GM18868 (cell line): ENCODE results near the gene DCX.

Experiments used
- ATAC-seq: cut with Tn5 transposase; IDR thresholded peaks from one replicate; pipeline ENCODE4 v1.9.1; 2021; ENCODE audit warnings: mild to moderate bottlenecking, moderate library complexity; ENCODE audit not compliant: unreplicated experiment

DCX gene

DNA sequence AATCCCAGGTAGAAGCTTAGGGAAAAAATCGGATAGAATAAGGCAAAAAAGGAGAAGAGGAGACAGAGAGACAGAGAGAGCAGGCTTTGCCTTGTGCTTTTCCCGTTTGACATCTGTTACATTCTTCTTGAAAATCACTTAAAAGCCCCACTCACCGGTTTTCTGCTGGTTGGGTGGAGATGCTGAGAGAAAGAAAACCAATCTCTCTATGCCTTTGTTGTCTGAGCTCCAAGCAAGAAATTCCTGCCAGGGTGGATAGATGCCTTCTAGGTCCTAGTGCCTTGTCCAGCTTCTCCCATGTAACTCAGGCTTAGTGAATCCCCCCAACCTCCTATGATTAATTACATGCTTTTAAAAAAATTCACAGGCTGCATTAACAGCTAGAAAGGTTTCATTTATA is at the start of gene DCX:
Gene DCX (minus strand): TSS at position 210 of the 400 bp plus-strand sequence. CDS start 1,794 bp downstream, outside the sequence.
- ATAC-seq = no peak

DNA sequence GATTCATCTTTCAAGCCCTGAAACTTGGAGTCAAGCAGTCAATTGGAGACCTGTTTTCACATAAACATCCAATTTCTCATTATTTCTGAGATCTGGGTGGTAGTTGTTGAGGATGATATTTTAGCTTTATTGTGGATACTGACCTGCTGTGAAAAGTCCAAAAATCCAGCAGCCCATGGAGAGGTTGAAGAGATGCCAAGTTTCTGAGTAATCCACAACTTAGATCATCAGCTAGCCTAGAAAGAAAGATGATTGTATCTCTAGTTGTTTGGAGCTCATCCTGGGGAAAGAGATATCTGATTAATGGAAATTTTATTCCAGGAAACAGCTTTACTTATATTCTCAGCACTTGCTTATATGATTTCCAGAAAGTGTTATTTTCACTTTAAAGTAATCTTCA is 48.6 kb upstream of the DCX start:
- no peak for ATAC-seq

DNA sequence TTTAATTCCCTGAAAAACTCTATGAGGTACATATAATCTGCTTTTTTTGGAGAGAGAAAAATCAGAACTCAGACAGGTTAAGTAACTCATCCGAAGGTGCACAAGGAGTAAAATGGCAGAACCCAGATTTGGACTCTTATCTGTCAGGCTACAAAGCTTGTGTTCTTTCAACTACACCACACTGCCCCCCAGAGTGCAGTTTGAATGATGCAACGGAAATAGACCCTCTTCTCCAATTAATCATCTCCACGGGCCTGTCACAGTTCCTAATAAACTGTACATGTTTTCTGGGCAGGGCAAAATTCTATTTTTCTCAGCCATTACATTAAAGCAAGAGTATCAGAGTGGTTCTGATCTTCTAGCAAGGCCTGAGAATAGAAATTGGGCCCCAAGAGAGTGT is 35.3 kb upstream of the DCX start:
- ATAC-seq = peak; percentile 84

DNA sequence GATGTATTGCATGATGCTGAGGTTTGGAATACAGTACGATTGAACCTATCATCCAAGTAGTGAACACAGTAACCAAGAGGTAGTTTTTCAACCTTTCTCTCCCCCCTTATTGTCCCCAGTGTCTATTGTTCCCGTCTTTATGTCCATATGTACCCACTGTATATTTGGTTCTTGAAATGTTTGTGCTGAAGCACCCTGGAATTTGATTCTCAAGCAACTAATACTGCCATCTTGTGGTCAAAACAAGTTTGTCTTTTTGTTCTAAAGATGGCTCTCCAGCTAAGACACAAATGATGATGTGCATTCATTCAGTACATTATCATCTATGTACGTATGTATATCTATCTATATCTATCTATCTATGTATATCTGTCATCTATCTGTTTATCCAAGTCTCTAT is 33.5 kb upstream of the DCX start:
- ATAC-seq = peak; percentile 81

DNA sequence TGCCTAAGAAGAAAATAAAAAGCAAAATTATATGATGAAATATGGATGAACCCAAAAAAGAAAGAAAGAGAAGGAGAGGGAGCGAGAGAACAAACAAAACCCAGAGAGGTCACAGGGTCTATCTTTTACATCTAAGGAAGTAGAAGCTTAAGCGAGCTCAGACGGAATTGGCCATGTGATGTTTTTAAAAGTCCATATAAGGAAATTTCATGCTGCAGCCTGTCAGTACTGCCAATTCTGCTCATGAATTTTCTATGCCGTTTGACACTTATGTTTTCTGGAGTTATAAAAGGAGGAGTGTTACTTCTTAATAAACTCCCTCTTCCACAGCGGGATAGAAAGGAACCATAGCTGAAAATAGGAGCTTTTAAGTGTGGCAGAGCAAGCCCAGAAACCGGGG is 32.9 kb upstream of the DCX start:
- no peak for ATAC-seq

DNA sequence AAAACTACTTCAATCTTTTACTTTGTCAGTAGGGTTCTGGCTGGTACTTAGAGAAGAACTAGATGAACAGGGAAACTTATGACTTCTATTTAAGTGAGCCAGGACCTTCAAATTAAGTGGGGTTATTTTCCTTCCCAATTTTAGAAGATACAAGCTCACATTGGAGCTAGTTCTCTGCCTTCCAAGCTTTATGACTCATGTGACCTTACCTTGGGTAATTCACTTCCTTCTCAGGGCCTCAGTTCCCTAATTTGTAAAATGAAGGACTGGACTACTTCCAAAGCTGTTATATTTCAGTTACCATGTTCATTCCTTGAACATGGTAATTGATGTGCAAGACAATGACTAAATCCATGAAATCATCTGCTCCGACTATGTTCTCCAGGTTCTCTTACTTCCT is 32.0 kb upstream of the DCX start:
- no peak for ATAC-seq

DNA sequence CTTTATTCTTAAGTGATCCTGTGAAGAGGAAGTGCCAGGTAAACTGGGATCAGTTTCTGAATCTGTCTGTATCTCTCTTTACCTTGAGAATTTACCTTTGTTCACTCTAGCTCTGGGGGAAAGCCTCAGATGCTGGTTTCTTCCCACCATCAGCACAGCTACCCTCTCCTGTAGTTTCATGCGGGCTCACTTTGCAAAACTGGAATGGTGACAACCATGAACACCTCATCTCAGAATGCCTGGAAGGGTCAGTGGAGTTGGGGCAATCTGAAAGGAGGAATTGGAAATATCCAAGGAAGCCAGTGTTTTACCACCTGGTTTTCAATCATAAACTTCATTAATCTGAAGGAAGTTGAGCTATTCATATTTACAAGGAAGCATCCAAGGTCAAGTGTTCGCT is 30.8 kb upstream of the DCX start:
- no peak for ATAC-seq

DNA sequence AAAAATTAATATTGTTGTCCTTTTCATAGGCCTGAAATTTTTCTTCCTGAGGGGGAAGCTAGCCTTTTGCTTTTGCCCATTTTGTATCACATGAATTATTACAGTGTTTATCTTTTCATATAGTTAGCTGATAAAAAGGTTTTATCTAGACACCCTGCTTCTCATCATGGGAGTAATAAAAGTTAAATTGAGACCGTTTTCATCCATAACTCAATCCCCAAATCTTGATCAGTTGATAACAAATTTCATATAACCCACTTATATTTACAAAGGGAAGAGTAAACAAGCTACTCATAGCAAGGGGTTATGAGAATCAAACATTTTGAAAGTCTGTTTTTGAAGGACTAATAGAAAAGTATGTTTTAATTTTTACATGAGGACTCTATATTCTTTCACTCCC is 23.5 kb upstream of the DCX start:
- no peak for ATAC-seq

DNA sequence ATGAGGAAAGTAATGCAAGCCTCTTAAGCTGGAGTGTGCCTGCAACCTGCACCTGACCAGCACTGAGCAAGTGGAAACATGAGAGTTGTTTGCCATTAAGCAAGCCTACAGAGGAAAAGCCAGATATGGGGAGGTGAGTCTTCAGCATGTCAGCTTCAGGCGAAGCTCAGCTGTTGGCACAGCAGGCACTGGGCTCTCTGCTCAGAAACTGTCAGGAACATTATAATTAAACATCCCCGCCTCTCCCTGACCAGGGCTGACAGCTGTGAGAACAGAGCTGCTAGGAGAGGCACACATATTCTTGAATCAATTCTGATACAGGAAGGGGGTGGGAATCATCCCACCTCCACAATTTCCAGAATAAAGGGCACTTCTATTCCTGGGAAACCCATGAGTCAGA is 19.0 kb upstream of the DCX start:
- no peak for ATAC-seq

DNA sequence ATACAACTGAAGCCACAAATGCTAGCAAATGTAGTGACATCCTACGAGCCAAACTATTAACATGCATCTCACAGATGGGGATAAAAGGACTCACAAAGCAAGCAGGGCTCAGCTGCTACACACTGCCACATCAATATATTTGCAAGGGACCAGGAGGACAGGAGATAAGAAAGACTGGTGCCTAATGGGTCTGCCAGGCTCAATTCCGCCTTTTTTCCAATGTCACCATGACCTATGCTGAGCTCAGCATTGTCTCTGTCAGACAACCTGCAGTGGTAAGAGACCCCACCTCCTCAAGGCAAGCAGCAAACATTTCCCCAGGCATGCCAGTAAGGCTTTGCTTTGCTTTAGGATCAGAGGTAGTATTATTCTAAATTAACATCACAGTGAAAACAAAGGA is 435 bp downstream of the DCX start:
- ATAC-seq = no peak

DNA sequence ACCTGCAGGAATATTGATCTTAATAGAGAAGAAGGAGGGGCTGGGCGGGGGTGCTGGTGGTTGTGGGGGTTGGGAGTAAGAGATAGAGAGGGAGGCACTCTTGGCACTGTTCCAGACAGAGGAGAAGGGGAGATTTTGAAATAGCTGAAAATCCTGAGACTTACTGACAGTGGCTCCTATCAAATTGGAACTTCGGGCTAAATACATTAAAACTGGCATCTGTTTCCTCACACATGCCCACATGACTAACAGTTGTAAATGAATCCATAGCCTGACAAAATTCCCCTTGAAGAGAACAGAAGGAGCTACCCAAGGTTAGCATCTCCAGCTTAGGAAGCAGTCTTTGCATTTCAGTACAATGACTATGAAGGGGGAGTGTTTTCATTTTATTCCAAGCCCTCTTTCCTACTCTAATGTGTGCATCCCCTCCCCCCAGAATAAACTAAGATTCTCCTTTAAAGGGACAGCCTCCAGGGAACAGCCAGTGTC is 1.4 kb downstream of the DCX start:
- no peak for ATAC-seq

DNA sequence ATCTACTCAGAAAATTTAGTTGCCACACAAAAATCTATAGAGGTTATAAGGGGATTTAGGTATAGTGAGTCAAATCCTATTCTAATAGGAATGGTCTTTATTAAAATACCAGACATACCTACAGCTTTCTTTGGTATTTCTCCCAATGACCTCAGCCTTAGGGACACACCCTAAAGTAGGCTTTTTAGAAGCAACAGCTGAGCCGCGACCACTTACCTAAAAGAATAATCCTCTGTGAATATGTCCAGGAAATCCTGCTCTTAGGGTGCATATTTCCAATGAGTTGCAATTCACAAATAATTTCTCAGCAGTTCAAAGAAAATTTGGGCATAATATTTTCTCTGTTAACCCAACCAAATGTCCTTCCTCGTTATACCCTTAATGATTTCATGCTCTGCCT is 2.7 kb downstream of the DCX start:
- no peak for ATAC-seq

DNA sequence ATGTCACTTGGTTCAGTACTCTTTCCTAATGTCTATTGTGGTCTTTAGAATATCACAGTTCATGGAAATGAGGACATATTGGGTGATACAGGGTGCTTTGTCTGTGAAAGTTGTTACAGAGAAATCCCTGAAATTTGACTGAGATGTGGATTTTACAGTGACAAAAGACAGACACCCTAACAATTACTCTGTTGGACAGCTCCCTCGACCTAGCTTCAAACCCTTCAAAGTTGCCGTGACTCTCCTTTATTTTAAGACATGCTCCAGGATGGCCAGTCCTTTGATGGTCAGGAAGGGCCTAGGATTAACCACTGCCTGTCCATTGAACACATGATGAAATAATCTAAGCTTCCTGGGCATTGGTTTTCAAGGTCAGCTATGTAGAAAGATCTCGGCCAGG is 4.0 kb downstream of the DCX start:
- no peak for ATAC-seq

DNA sequence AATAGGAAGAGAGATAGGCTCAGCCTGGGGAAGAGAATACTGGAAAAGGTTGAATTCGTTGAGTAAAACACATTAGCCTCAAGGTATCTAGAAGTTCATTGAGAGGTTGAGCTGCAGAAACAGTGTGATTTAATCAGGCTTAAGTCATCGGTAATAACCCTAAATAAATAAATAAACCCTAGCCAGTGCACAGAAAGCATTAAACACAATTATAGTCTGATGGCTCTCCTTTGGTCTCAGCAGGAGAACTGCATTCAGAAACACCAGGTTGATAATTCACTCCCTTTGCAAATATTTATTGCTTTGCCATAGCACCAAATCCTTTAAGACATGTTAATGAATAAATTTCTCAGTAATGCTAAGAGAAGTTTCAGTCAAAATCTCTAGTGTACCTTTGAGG is 9.6 kb downstream of the DCX start:
- ATAC-seq = no peak

DNA sequence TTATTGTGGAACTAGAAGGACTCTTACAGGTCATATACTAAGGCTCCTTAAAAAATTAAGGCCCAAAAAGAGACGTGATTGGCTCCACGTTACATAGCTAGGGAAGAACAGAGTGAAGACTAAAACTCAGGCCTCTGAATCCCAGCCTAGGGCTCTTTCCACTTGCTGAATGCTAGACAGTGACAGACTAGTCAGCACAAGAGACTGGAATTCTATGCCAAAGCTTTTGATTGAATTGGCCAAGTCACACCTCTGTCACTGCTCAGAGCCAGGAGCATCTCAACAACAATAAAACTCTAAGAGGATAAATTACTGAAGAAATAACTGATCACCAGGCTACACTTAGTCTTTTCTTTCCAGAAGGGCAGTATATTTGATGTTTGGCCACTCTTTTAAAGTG is 16.8 kb downstream of the DCX start:
- ATAC-seq = no peak

DNA sequence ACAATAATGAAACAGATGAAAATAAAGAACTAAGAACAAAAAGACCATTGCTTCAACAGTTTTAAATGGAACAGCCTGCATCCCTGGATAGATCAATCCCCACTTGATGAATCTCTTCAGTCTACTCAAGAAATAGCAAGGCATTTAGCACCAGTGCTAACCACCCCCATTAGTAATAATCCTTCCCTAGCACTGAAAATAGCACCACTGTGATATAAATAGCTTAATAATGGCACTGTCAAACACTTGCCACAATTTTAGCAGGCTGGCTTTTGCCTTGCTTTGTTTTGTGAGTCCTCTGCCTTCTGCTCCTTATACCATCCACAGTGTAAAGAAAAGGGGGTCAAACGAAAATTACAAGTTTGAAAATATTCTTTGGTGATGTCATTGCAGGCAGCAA is 17.4 kb downstream of the DCX start:
- no peak for ATAC-seq

DNA sequence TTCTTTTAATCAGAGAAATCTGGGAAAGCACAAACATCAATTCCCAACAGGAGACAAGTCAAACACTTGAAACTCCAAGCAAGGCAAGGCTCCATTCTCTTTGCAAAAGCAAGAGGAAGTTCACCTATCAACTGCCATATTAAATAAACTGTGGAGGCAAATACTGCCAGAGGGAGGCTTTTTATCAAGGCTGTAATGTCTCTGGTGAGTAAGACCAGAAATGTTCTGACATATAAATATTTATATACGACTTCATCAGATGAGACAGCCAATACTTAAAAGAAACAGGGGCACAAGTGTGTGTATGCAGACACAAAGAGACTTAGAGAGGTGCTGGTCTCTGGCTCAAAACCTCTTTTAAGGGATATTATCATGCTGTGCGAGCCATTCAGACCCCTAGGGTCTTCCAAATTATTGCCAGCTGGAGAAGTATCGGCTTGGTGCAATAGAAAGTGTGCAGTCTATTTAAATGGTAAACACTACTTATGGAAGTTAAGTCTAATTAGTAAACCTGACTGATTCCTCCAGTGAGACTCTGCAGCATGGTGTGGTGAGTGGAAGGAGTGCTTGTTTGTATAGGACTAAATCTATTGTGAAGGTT is 24.4 kb downstream of the DCX start:
- no peak for ATAC-seq

DNA sequence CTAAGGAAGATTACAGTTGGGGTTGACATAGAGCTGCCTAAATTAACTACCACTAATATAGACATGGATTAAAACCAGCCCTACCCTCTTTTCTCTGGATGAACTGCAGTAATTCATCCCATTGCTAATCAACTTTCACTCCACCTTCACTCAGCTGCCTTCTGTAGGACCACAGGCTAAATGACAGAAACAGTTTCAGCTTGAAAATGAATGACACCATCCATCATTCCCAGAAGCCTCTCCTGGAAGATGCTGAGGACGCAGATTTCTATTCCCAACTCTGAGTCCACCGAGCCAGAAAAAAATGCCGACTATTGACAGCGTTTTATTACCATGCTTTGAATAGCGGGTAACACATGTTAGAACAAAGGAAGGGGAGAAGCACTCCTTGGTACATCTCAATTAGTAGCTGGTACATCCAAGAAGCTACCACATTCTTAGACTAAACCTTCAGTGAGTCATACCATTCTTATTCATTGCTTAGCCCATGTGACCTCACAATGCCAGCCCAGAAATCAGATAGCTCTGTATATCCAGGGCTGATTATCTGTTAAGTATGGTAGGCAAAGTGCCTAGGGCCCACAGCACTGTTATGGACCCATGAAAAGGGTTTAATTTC is 25.3 kb downstream of the DCX start:
- no peak for ATAC-seq

DNA sequence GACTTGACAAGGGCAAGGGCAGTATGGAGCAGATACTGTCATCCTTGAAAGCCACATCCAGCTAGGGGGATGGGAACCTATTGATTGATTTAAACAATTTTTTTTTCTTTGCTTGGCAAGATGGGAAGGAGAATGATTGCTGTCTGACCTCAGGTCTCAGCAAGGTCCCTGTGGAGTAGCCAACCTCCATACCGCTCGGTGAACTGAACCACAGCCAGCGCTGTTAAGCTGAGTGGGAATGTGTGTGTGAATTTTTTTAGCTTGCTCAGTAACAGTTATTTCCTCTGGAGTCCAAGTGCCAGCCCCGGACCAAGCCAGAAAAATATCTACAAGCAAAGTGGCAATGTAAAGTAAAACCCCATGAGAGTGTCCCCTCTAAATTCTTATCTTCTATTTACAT is 25.9 kb downstream of the DCX start:
- ATAC-seq = no peak

DNA sequence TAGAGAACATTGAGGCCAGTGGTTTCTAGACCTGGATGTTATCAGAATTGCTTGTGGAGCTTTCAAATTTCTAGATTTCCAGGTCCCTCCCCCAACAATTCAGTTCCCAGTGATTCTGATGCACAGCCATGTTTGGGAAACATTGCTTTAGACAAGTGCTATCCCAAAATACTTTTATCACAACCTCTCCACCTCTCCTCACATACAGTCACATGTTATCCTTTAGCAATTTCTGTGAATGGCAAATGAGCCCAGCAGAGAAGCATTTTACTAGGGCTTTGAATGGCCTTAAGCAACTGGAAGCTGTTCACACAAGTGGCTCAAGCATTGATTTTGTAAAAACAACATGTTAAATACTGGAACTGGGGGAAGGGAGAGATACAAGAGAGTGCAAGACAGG is 29.7 kb downstream of the DCX start:
- no peak for ATAC-seq

DNA sequence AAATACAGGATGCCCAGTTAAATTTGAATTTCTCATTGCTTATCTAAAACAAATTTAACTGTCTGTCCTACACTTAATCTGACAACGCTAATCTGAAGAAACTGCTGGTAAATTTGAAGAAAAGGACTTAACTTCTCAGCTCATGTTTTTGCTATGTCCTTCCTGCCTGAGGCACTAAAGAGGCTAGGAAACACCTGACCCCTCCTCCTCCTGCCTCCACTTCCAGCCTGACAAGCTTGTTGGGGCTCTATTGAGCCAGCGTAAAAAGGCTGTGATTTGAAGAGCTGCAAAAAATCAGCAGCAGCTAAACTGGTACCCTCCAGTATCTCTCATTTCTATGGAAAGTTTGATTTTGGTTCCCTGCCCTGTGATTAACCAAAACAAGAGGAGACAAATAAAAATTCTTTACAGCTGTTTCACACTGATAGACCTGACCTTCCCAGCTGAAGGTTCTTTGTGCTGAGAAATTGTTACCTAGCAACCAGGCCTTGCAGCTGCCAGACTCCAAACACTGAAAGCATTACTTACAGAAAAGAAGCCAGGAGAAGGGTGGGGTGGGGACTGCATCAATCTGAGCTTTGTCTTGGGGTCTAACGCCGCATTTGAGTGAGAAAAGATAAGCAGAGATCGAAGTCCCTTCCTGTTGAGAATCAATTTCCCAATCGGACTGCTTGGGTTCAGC is 35.0 kb downstream of the DCX start:
- ATAC-seq = no peak

DNA sequence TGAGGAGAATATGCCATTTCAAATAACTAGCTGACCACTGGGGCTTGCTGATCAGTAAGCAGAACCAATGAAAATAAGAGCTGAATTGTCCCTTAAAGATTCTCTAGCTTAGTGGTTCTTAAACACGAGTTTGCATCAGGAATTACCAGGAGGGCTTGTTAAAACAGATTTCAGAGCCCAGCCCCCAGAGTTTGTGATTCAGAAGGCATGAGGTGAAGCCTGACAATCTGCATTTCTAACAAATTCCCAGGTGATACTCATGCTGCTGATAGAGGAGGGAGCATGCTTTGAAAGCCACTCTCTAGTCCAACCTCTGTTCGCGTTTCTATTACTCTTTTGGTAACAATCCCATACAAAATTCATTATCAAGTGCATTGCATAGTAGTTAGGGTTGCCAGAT is 35.5 kb downstream of the DCX start:
- no peak for ATAC-seq
